Keratinocyte (primary cell): ENCODE results near the gene IRF2BP2. TPM values are rescaled to one million over a fixed set of nuclear protein-coding genes. Genes with fewer than 3 reads are reported as not detected.
"Not testable (repeated sequence)": the region's sequence is repeated elsewhere in the genome, so short reads cannot be mapped to it uniquely, and the experiment has no call there.

Experiments used
- DNase-seq: peaks from one replicate; pipeline ENCODE4 v3.0.0-alpha.2; 2011; ENCODE audit warnings: low read depth, missing footprints, low spot score
- FAIRE-seq: peaks from 2 replicates; lab custom pipeline; 2011; peaks lifted over from hg19 to GRCh38; lab: Jason Lieb, UNC
- H2AFZ ChIP-seq: 2 replicates; pipeline ENCODE4 v1.6.0; 2012; ENCODE audit warnings: low read length, control low read depth, inconsistent platforms; ENCODE audit not compliant: control insufficient read depth
- H3K27ac ChIP-seq: 2 replicates; pipeline ENCODE4 v1.5.1; 2011; ENCODE audit warnings: low read length; ENCODE audit not compliant: control insufficient read depth, insufficient read depth
- H3K27me3 ChIP-seq: 3 replicates; pipeline ENCODE4 v1.6.0; 2011; ENCODE audit warnings: low read length; ENCODE audit not compliant: control insufficient read depth, insufficient read depth; ENCODE audit errors: extremely low read depth
- H3K36me3 ChIP-seq, 2 experiments: 2 replicates in 1 of 2; 3 replicates in 1 of 2; pipeline ENCODE4 v1.5.1; 2011; ENCODE audit warnings: low read length in 2 of 2, mild to moderate bottlenecking in 1 of 2; ENCODE audit not compliant: control insufficient read depth in 2 of 2, insufficient read depth in 2 of 2; ENCODE audit errors: extremely low read depth in 1 of 2
- H3K4me1 ChIP-seq: 3 replicates; pipeline ENCODE4 v1.5.1; 2011; ENCODE audit warnings: low read length; ENCODE audit not compliant: control insufficient read depth, insufficient read depth; ENCODE audit errors: extremely low read depth
- H3K4me2 ChIP-seq: 3 replicates; pipeline ENCODE4 v1.6.0; 2011; ENCODE audit warnings: low read depth, low read length; ENCODE audit not compliant: control insufficient read depth, insufficient read depth; ENCODE audit errors: extremely low read depth
- H3K4me3 ChIP-seq, 3 experiments: fragments of 200-600 bp in 1 of 3; sonication (generic) in 1 of 3; 2 replicates in 2 of 3; 3 replicates in 1 of 3; pipeline ENCODE4 v1.5.1; 2011 to 2016; ENCODE audit warnings: low read length in 3 of 3, mild to moderate bottlenecking in 3 of 3, control low read depth in 2 of 3, inconsistent platforms in 1 of 3, low read depth in 1 of 3, mixed read lengths in 1 of 3, mixed run types in 1 of 3, moderate library complexity in 1 of 3; ENCODE audit not compliant: control insufficient read depth in 2 of 3, insufficient read depth in 2 of 3; ENCODE audit errors: extremely low read depth in 1 of 3
- H3K79me2 ChIP-seq: 2 replicates; pipeline ENCODE4 v1.6.0; 2012; ENCODE audit warnings: low read length; ENCODE audit not compliant: control insufficient read depth, insufficient read depth
- H3K9ac ChIP-seq: 3 replicates; pipeline ENCODE4 v1.6.0; 2011; ENCODE audit warnings: low read length; ENCODE audit not compliant: control insufficient read depth, insufficient read depth; ENCODE audit errors: extremely low read depth
- H3K9me1 ChIP-seq: 3 replicates; pipeline ENCODE4 v1.6.0; 2011; ENCODE audit warnings: low read length; ENCODE audit not compliant: control insufficient read depth, insufficient read depth; ENCODE audit errors: extremely low read depth
- H3K9me3 ChIP-seq: 2 replicates; pipeline ENCODE4 v1.5.1; 2012; ENCODE audit warnings: low read depth, low read length; ENCODE audit not compliant: control insufficient read depth
- H4K20me1 ChIP-seq: 3 replicates; pipeline ENCODE4 v1.6.0; 2011; ENCODE audit warnings: low read length; ENCODE audit not compliant: control insufficient read depth, insufficient read depth; ENCODE audit errors: extremely low read depth
- EZH2 ChIP-seq: IDR thresholded peaks from one replicate; pipeline ENCODE4 v1.6.1; 2012; ENCODE audit warnings: inconsistent platforms, mild to moderate bottlenecking, low read length, moderate library complexity
- dilution Hi-C: fragments of 300-500 bp; cut with MboI; formaldehyde crosslinking; loops from one replicate; pipeline ENCODE4 v1.7.0; 2020; ENCODE audit warnings: low sequenced_read_pairs; ENCODE audit not compliant: extremely low pct_ligation_motif_present
- polyA plus RNA-seq, 5 experiments: library from polyadenylated mRNA; depleted of rRNA in 3 of 5; stranded (reverse) in 3 of 5; stranded (forward) in 1 of 5; unstranded in 1 of 5; fragments of >200 nt; gene quantifications; 1 replicate in 1 of 5; 2 replicates in 3 of 5; 3 replicates in 1 of 5; pipeline versions ENCODE4 v1.2.1 to v1.2.3, GENCODE V29; 2011 to 2012; ENCODE audit warnings: missing spikeins in 2 of 5, low read depth in 1 of 5, low replicate concordance in 1 of 5
- TF ChIP-seq, protein P1 (sequence below), 3 experiments: IDR thresholded peaks in 1 of 3; conservative IDR thresholded peaks in 1 of 3; optimal IDR thresholded peaks in 1 of 3; 2 replicates in 2 of 3; 3 replicates in 1 of 3; pipeline versions ENCODE3 to v1.5.1; 2011; ENCODE audit warnings: low read length in 3 of 3, mild to moderate bottlenecking in 3 of 3, moderate library complexity in 2 of 3, control low read depth in 1 of 3, inconsistent platforms in 1 of 3; ENCODE audit not compliant: insufficient read depth in 2 of 3; ENCODE audit errors: extremely low read depth in 1 of 3

IRF2BP2 gene
- polyA plus RNA-seq, 1 donor (not counting 4 experiments of a cell fraction or from before 2014, with no cell fraction given) = 29.9 TPM

DNA sequence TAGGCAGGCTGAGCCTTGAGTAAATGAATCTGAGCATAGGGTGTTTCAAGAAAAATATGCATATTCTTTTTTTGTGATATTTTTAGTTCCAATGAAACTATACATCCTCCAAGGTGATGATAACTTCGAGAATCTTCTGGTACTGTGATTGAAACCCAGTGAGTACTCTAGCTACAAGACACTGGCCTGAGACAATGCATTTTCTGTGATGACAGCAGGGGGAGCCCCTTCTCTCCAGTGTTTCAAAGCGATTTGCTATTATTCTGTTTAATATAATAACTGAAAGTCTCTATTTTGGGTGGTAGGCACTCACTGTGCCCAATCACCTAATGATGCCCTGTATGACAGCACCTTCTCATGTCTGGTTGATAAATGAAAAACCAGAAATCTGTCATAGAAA lies 12.1 kb downstream of the IRF2BP2 start:
- H3K27me3 ChIP-seq = no peaks in the 10 kb centered on the region
- FAIRE-seq = no peak
- H3K9ac ChIP-seq = no peak overlapping the region
- H3K4me1 ChIP-seq = peaks cover 40% of the 10 kb centered on the region
- H3K36me3 ChIP-seq = peaks cover 0 to 5% of the 10 kb centered on the region in 2 experiments
- no peak overlapping the region for H3K27ac ChIP-seq
- no peak for DNase-seq
- no peaks in the 10 kb centered on the region for H3K9me3 ChIP-seq
- H2AFZ ChIP-seq = no peak overlapping the region
- TF ChIP-seq, protein P1, sequence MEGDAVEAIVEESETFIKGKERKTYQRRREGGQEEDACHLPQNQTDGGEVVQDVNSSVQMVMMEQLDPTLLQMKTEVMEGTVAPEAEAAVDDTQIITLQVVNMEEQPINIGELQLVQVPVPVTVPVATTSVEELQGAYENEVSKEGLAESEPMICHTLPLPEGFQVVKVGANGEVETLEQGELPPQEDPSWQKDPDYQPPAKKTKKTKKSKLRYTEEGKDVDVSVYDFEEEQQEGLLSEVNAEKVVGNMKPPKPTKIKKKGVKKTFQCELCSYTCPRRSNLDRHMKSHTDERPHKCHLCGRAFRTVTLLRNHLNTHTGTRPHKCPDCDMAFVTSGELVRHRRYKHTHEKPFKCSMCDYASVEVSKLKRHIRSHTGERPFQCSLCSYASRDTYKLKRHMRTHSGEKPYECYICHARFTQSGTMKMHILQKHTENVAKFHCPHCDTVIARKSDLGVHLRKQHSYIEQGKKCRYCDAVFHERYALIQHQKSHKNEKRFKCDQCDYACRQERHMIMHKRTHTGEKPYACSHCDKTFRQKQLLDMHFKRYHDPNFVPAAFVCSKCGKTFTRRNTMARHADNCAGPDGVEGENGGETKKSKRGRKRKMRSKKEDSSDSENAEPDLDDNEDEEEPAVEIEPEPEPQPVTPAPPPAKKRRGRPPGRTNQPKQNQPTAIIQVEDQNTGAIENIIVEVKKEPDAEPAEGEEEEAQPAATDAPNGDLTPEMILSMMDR (optimal IDR thresholded peaks at IDR 0.05 in 1 of 3, IDR thresholded peaks at IDR 0.05 in 1 of 3, conservative IDR thresholded peaks at IDR 0.05 in 1 of 3; ENCODE audit: extremely low read depth in 1 of 3, insufficient read depth in 2 of 3, low read length in 3 of 3) = peak; percentile 30 to 72 (median 38)
- TF ChIP-seq EZH2 = no peak
- H3K4me2 ChIP-seq = no peak overlapping the region
- H3K79me2 ChIP-seq = peaks cover 9% of the 10 kb centered on the region
- dilution Hi-C loops = no loop called here
- H3K9me1 ChIP-seq = no peaks in the 10 kb centered on the region
- H3K4me3 ChIP-seq = no peak overlapping the region
- H4K20me1 ChIP-seq = no peaks in the 10 kb centered on the region

DNA sequence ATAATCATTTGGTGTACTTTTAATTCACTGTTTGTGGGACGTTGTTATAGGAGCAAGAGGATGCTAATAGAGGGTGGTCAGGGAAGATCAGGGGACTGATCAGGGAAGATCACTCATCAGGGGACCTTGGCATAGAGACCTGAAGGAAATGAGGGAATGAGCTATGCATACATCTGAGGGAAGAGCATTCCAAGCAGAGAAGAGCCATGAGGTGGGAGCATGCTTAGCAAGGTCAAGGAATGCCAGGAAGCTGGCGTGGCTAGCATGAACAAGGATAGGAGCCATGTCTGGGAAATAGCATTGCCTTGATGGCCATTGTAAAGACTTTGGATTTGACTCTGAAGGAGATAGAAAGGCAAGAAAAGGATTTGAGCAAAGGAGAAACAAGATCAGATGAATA lies 14.1 kb downstream of the IRF2BP2 start:
- H3K4me3 ChIP-seq = no peak overlapping the region
- no peak overlapping the region for H2AFZ ChIP-seq
- H3K4me1 ChIP-seq = peaks cover 20% of the 10 kb centered on the region
- FAIRE-seq (no peak), DNase-seq (no peak)
- H3K27me3 ChIP-seq = no peaks in the 10 kb centered on the region
- H4K20me1 ChIP-seq = no peaks in the 10 kb centered on the region
- no peaks in the 10 kb centered on the region for H3K36me3 ChIP-seq
- no peak overlapping the region for H3K4me2 ChIP-seq
- no peak overlapping the region for H3K9ac ChIP-seq
- H3K79me2 ChIP-seq = no peaks in the 10 kb centered on the region
- TF ChIP-seq EZH2 = no peak
- TF ChIP-seq, protein P1 (optimal IDR thresholded peaks at IDR 0.05 in 1 of 3, IDR thresholded peaks at IDR 0.05 in 1 of 3, conservative IDR thresholded peaks at IDR 0.05 in 1 of 3; ENCODE audit: extremely low read depth in 1 of 3, insufficient read depth in 2 of 3, low read length in 3 of 3) = no peak
- H3K9me3 ChIP-seq = no peaks in the 10 kb centered on the region
- dilution Hi-C loops = no loop called here
- H3K9me1 ChIP-seq = no peaks in the 10 kb centered on the region
- no peak overlapping the region for H3K27ac ChIP-seq

DNA sequence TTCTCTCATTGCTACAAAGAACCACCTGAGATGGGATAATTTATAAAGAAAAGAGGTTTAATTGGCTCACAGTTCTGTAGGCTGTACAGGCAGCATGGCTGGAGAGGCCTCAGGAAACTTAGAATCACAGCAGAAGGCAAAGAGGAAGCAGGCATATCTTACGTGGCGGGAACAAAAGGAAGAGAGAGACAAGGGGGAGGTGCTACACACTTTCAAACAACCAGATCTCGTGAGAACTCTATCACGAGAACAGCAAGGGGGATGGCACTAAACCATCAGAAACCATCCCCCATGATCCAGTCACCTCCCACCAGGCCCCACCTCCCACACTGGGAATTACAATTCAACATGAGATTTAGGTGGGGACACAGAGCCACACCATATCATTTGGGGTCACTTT lies 15.4 kb downstream of the IRF2BP2 start:
- H2AFZ ChIP-seq, H4K20me1 ChIP-seq, H3K4me2 ChIP-seq, H3K27me3 ChIP-seq, DNase-seq, H3K9ac ChIP-seq, H3K9me3 ChIP-seq, FAIRE-seq, H3K27ac ChIP-seq, H3K9me1 ChIP-seq, dilution Hi-C loops, H3K36me3 ChIP-seq, H3K79me2 ChIP-seq, H3K4me3 ChIP-seq: not testable (repeated sequence)
- peaks cover 20% of the 10 kb centered on the region for H3K4me1 ChIP-seq
